K562 (cell line): ENCODE data around the gene PPM1N. TPM values are rescaled to one million over a fixed set of nuclear protein-coding genes. Genes with fewer than 3 reads are reported as not detected.

ENCODE experiments used
- BCL6 ChIP-seq: fragments of 250-450 bp; sonication (Bioruptor Pico); IDR thresholded peaks from 2 replicates; pipeline ENCODE4 v1.4.0; 2020
- C11orf30 ChIP-seq: fragments of 450-650 bp; IDR thresholded peaks from 2 replicates; pipeline ENCODE4 v1.6.1; 2016; ENCODE audit warnings: low read depth, mild to moderate bottlenecking
- CHD2 ChIP-seq: IDR thresholded peaks from 2 replicates; pipeline ENCODE4 v1.6.1; 2011; ENCODE audit warnings: low read depth, low read length
- DACH1 ChIP-seq: fragments of 450-650 bp; IDR thresholded peaks from 2 replicates; pipeline ENCODE4 v1.6.1; 2018; ENCODE audit not compliant: partially characterized antibody
- DPF2 ChIP-seq: fragments of 450-650 bp; IDR thresholded peaks from 2 replicates; pipeline ENCODE4 v1.6.1; 2016
- KAT8 ChIP-seq: fragments of 450-650 bp; IDR thresholded peaks from 2 replicates; pipeline ENCODE4 v1.6.1; 2016; ENCODE audit warnings: low read depth, mild to moderate bottlenecking
- KLF16 ChIP-seq: IDR thresholded peaks from 2 replicates; pipeline ENCODE4 v1.6.1; 2016; ENCODE audit warnings: antibody characterized with exemption
- MCM5 ChIP-seq: fragments of 450-650 bp; IDR thresholded peaks from 2 replicates; pipeline ENCODE4 v1.6.1; 2016; ENCODE audit warnings: low read depth
- MGA ChIP-seq: fragments of 450-650 bp; IDR thresholded peaks from 2 replicates; pipeline ENCODE4 v1.6.1; 2016; ENCODE audit warnings: mild to moderate bottlenecking, moderate library complexity
- NFIC ChIP-seq: fragments of 450-650 bp; IDR thresholded peaks from 2 replicates; pipeline ENCODE4 v1.6.1; 2017; ENCODE audit warnings: mild to moderate bottlenecking, inconsistent platforms
- PHF8 ChIP-seq: fragments of 200-600 bp; sonication (generic); IDR thresholded peaks from 2 replicates; pipeline ENCODE4 v1.6.1; 2012; ENCODE audit warnings: mixed run types, mild to moderate bottlenecking, inconsistent platforms, low read length, moderate library complexity, borderline replicate concordance
- POLR2A ChIP-seq: fragments of 450-650 bp; conservative IDR thresholded peaks from 2 replicates; pipeline ENCODE4 v1.6.1; 2016
- ZBTB8A ChIP-seq: fragments of 450-650 bp; IDR thresholded peaks from 2 replicates; pipeline ENCODE4 v1.6.1; 2018; ENCODE audit warnings: mild to moderate bottlenecking, moderate library complexity; ENCODE audit not compliant: partially characterized antibody
- ZNF134 ChIP-seq: fragments of 250-450 bp; sonication (Bioruptor Pico); conservative IDR thresholded peaks from 2 replicates; pipeline ENCODE4 v1.4.0; 2020
- ZNF197 ChIP-seq: fragments of 200-800 bp; sonication (Bioruptor generic); IDR thresholded peaks from 2 replicates; pipeline ENCODE4 v1.6.1; 2016; ENCODE audit warnings: low read depth, missing genetic modification characterization, missing compliant biosample characterization
- ZNF57 ChIP-seq: fragments of 450-650 bp; formaldehyde crosslinking; IDR thresholded peaks from 2 replicates; pipeline ENCODE4 v1.4.0; 2020; ENCODE audit warnings: mild to moderate bottlenecking, moderate library complexity
- ZNF655 ChIP-seq: fragments of 250-450 bp; sonication (Bioruptor Pico); IDR thresholded peaks from 2 replicates; pipeline ENCODE4 v1.5.0; 2021
- ZNF75A ChIP-seq: fragments of 450-650 bp; formaldehyde crosslinking; IDR thresholded peaks from 2 replicates; pipeline ENCODE4 v1.4.0; 2020; ENCODE audit warnings: mild to moderate bottlenecking
- polyA plus RNA-seq, 8 experiments: library from polyadenylated mRNA; depleted of rRNA in 4 of 8; stranded (reverse) in 5 of 8; unstranded in 3 of 8; fragments of >200 nt; fragmentation: Nextera tagmentation in 2 of 8; fragmentation: Illumina TruSeq in 1 of 8; extraction: Ambion mirVana in 2 of 8; extraction: Trizol in 1 of 8; gene quantifications; 2 replicates each; pipeline versions ENCODE4 v1.2.1 to v1.2.3, GENCODE V29; 2011 to 2014; ENCODE audit warnings: inconsistent platforms in 1 of 8, missing spikeins in 1 of 8
- total RNA-seq, 7 experiments: library from RNA; depleted of rRNA in 6 of 7; stranded (reverse); fragments of >200 nt in 6 of 7; fragmentation: Illumina TruSeq in 2 of 7; extraction: Trizol in 2 of 7; gene quantifications; 2 replicates each; pipeline versions ENCODE4 v1.2.1 to v1.2.3, GENCODE V29; 2011 to 2021; ENCODE audit warnings: low replicate concordance in 1 of 7

PPM1N gene
- total and polyA plus RNA-seq, 9 of the 15 experiments (the other 6 are each of a cell fraction or from before 2014, with no cell fraction given): 4.5 to 15.6 (median 8.7) TPM

- TF ChIP-seq MGA (no peak), KAT8 (no peak), MCM5 (no peak), ZNF655 (CRISPR knock-in tag) (no peak), PHF8 (peak; percentile 71), POLR2A (peak; percentile 77), ZNF134 (CRISPR knock-in tag) (no peak), KLF16 (no peak), ZBTB8A (no peak), DACH1 (peak; percentile 56), ZNF75A (no peak), CHD2 (0 out of 2 replicates have a peak, but pooled peaks have one; percentile 27), ZNF197 (CRISPR knock-in tag) (no peak), ZNF57 (no peak), C11orf30 (no peak), DPF2 (peak; percentile 60), BCL6 (CRISPR knock-in tag) (no peak), NFIC (no peak; the same call in 1 of the 2 replicates)
These were observed 5.4 kb upstream of the PPM1N start (continued) for GRCh38 chr19:45492627-45493470.
